GM12873 (cell line): ENCODE measurements around the gene UCK2.

ENCODE experiments used
- CTCF ChIP-seq: IDR thresholded peaks from 2 replicates; pipeline ENCODE4 v1.5.1; 2012; ENCODE audit warnings: low read depth, mild to moderate bottlenecking, moderate library complexity, low read length, control low read depth; ENCODE audit not compliant: insufficient read depth; ENCODE audit errors: missing control alignments

Gene UCK2

GRCh38 chr1:165891111-165891860, 63.9 kb downstream of the UCK2 start:
- TF ChIP-seq CTCF, result no peak

- TF ChIP-seq CTCF, result no peak
Observed at GRCh38 chr1:165892935-165893334, 65.5 kb downstream of the UCK2 start.

- no peak for TF ChIP-seq CTCF
Observed at GRCh38 chr1:165893507-165893906, 66.1 kb downstream of the UCK2 start.

- TF ChIP-seq CTCF, result no peak
Observed at GRCh38 chr1:165894591-165894990, 67.2 kb downstream of the UCK2 start.

- TF ChIP-seq CTCF, result no peak
Observed at GRCh38 chr1:165895451-165895871, 68.0 kb downstream of the UCK2 start.

- TF ChIP-seq CTCF, result no peak
Observed at GRCh38 chr1:165896277-165896676, 68.9 kb downstream of the UCK2 start.

- no peak for TF ChIP-seq CTCF
Observed at GRCh38 chr1:165897326-165898303, 70.2 kb downstream of the UCK2 start.
